HepG2 (cell line): ENCODE measurements around the gene BOD1. TPM values are rescaled to one million over a fixed set of nuclear protein-coding genes. Genes with fewer than 3 reads are reported as not detected.
A peak's percentile ranks its signal among the peaks of the same experiment; 100 is the strongest.

Source experiments
- ATAC-seq: fragments of 200-7000 bp; cut with Tn5 transposase; 3 replicates; pipeline ENCODE4 v1.9.1; 2020; ENCODE audit warnings: mild to moderate bottlenecking, moderate library complexity
- BruUV-seq: library from RNA; stranded (reverse); fragments of 400-500 nt; replicated peaks from 2 replicates; lab custom pipeline; 2021; lab: Mats Ljungman, UMichigan
- CTCF ChIA-PET: fragments of 300-600 bp; formaldehyde crosslinking; extraction: SDS; loops from one replicate; lab custom pipeline; 2021; ENCODE audit warnings: low total read pairs, inconsistent platforms, low intra/inter-chr PET ratio; lab: Yijun Ruan, JAX
- POLR2A ChIA-PET: fragments of 350-600 bp; sonication (Branson Sonifier 250); formaldehyde crosslinking; loops from one replicate; lab custom pipeline; 2020; ENCODE audit warnings: antibody characterized with exemption, inconsistent platforms; lab: Yijun Ruan, JAX
- DNase-seq: peaks from one replicate; pipeline ENCODE4 v3.0.0-alpha.2; 2015; ENCODE audit warnings: low spot score
- FAIRE-seq: peaks from 3 replicates; lab custom pipeline; 2011; peaks lifted over from hg19 to GRCh38; lab: Jason Lieb, UNC
- H2AFZ ChIP-seq: one replicate; pipeline ENCODE4 v1.6.1; 2011; ENCODE audit warnings: low read length, inconsistent platforms
- H3K27ac ChIP-seq: fragments of 300-600 bp; 3 replicates; pipeline ENCODE4 v1.8.0; 2011; ENCODE audit warnings: mixed run types, mild to moderate bottlenecking, mixed read lengths, low read length, inconsistent platforms; ENCODE audit not compliant: insufficient read depth; ENCODE audit errors: extremely low read length
- H3K27me3 ChIP-seq, 2 experiments: fragments of 200-600 bp in 1 of 2; 2 replicates in 1 of 2; 3 replicates in 1 of 2; pipeline versions ENCODE4 v1.6.0 to v1.8.0; 2011; ENCODE audit warnings: low read length in 2 of 2, mild to moderate bottlenecking in 2 of 2, moderate library complexity in 2 of 2, inconsistent platforms in 1 of 2; ENCODE audit not compliant: insufficient read depth in 2 of 2, control insufficient read depth in 1 of 2
- H3K36me3 ChIP-seq, 2 experiments: fragments of 200-600 bp in 1 of 2; replicated peaks in 1 of 2; 2 replicates in 1 of 2; 3 replicates in 1 of 2; pipeline versions ENCODE4 v1.5.1 to v1.8.0; 2011; ENCODE audit warnings: low read length in 2 of 2, inconsistent platforms in 1 of 2; ENCODE audit not compliant: insufficient read depth in 2 of 2, control insufficient read depth in 1 of 2
- H3K4me1 ChIP-seq: 2 replicates; pipeline ENCODE4 v1.5.1; 2012; ENCODE audit warnings: low read length, inconsistent platforms; ENCODE audit not compliant: insufficient read depth
- H3K4me2 ChIP-seq: 2 replicates; pipeline ENCODE4 v1.6.0; 2011; ENCODE audit warnings: low read depth, low read length, inconsistent platforms
- H3K4me3 ChIP-seq, 3 experiments: fragments of 200-600 bp in 1 of 3; sonication (generic), shearing (Covaris generic) in 1 of 3; replicated peaks in 1 of 3; 2 replicates each; pipeline ENCODE4 v1.5.1; 2011 to 2016; ENCODE audit warnings: low read length in 3 of 3, inconsistent platforms in 2 of 3, low read depth in 2 of 3, mild to moderate bottlenecking in 2 of 3, control low read depth in 1 of 3, mixed read lengths in 1 of 3; ENCODE audit not compliant: insufficient read depth in 1 of 3
- H3K79me2 ChIP-seq: one replicate; pipeline ENCODE4 v1.6.1; 2011; ENCODE audit warnings: low read length, inconsistent platforms; ENCODE audit not compliant: insufficient read depth
- H3K9ac ChIP-seq: 2 replicates; pipeline ENCODE4 v1.6.0; 2011; ENCODE audit warnings: mild to moderate bottlenecking, low read depth, low read length, inconsistent platforms; ENCODE audit not compliant: insufficient read depth
- H3K9me3 ChIP-seq: 2 replicates; pipeline ENCODE4 v1.5.1; 2012; ENCODE audit warnings: mild to moderate bottlenecking, low read length
- H4K20me1 ChIP-seq: 2 replicates; pipeline ENCODE4 v1.6.0; 2011; ENCODE audit warnings: inconsistent platforms, mild to moderate bottlenecking, low read length, moderate library complexity; ENCODE audit not compliant: insufficient read depth
- ATRX ChIP-seq: sonication (generic); formaldehyde crosslinking; IDR thresholded peaks from 2 replicates; pipeline ENCODE4 v1.4.0; 2020; ENCODE audit warnings: missing genetic modification reagents, borderline replicate concordance
- MAFF ChIP-seq: IDR thresholded peaks from 2 replicates; pipeline ENCODE4 v1.6.1; 2011; ENCODE audit warnings: low read depth, low read length, improper control_type of control experiment
- MAFK ChIP-seq, 2 experiments: IDR thresholded peaks in 1 of 2; conservative IDR thresholded peaks in 1 of 2; 2 replicates each; pipeline ENCODE4 v1.6.1; 2011; ENCODE audit warnings: improper control_type of control experiment in 2 of 2, low read length in 2 of 2
- ZNF629 ChIP-seq: sonication (generic); formaldehyde crosslinking; conservative IDR thresholded peaks from 2 replicates; pipeline ENCODE4 v1.5.0; 2020; ENCODE audit warnings: missing genetic modification reagents
- WGBS: methylation state at CpG from one replicate; pipeline ENCODE4 v1.1.6; 2017; ENCODE audit warnings: low lambda C conversion rate; 5-methylcytosine and 5-hydroxymethylcytosine counted together
- in situ Hi-C: cut with HindIII; loops from 2 replicates; pipeline ENCODE4 v1.10.0; 2017; ENCODE audit warnings: low pct_unique_long_range_greater_than_20kb; ENCODE audit not compliant: extremely low pct_ligation_motif_present
- intact Hi-C: fragments of 100-400 bp; cut with micrococcal nuclease; formaldehyde crosslinking; loops from one replicate; pipeline ENCODE4 v1.10.0; 2022; ENCODE audit not compliant: unreplicated experiment
- polyA plus RNA-seq, 8 experiments: library from polyadenylated mRNA; depleted of rRNA in 3 of 8; stranded (reverse) in 7 of 8; unstranded in 1 of 8; fragments of >200 nt; fragmentation: Illumina TruSeq in 4 of 8; extraction: Trizol in 4 of 8; gene quantifications; 2 replicates each; pipeline versions ENCODE4 v1.2.1 to v1.2.3, GENCODE V29; 2011 to 2016; ENCODE audit warnings: low read depth in 4 of 8, missing spikeins in 1 of 8, mixed read lengths in 1 of 8; ENCODE audit not compliant: insufficient read depth in 1 of 8
- total RNA-seq, 5 experiments: library from RNA; depleted of rRNA; stranded (reverse); fragments of >200 nt; fragmentation: Illumina TruSeq; extraction: Trizol; gene quantifications; 2 replicates each; pipeline ENCODE4 v1.2.3, GENCODE V29; 2016; ENCODE audit warnings: low read depth in 1 of 5
- TF ChIP-seq, protein P1 (sequence below): sonication (generic); formaldehyde crosslinking; IDR thresholded peaks from 2 replicates; pipeline ENCODE4 v1.4.0; 2020; ENCODE audit warnings: missing genetic modification reagents
- TF ChIP-seq, protein P2 (sequence below): sonication (generic); formaldehyde crosslinking; IDR thresholded peaks from 2 replicates; pipeline ENCODE4 v1.5.1; 2020; ENCODE audit warnings: mild to moderate bottlenecking, missing genetic modification reagents, moderate library complexity

BOD1 gene
- total and polyA plus RNA-seq, 2 of the 13 experiments (the other 11 are each of a cell fraction or from before 2014, with no cell fraction given), result 81.5 to 103 TPM

DNA sequence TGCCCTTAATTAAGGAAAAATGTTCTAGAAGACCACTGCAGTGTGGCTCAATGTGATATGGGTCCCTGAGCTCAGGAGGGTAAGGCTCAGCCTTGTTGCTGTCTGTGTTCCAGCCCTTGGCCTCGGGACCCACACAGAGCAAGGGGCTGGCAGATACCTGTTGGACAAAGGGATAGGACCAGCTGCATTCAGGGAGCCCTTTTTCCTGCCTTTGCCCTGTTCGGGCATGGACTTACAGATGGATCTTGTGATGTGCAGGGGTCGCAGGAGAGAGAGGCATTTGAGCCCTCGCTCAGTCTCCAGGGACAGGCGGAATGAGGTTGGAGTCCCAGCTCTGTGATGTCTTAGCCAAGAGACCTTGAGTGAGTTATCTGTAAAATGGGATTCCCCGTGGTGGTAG lies 12.1 kb upstream of the BOD1 start:
- intact Hi-C loops, result no loop called here
- Histone ChIP-seq H3K4me3 (no peak overlapping the region), H3K4me2 (no peak overlapping the region), H3K36me3 (no peaks in the 10 kb centered on the region), H3K27me3 (peaks cover 0 to 1% of the 10 kb centered on the region in 2 experiments; a peak in 2 of 5 replicates), H3K9me3 (no peaks in the 10 kb centered on the region), H3K9ac (no peak overlapping the region), H3K27ac (no peak overlapping the region), H3K4me1 (peaks cover 84% of the 10 kb centered on the region), H4K20me1 (no peaks in the 10 kb centered on the region), H3K79me2 (no peaks in the 10 kb centered on the region), H2AFZ (no peak overlapping the region)
- in situ Hi-C loops, result no loop called here
- no peak for DNase-seq
- no peak for ATAC-seq
- ChIA-PET CTCF (no interaction called here), POLR2A (no interaction called here)
- no peak for FAIRE-seq
- 55% methylated on average over 6 of the region's 6 CpGs for WGBS
- TF ChIP-seq ATRX (CRISPR knock-in tag) (no peak), ZNF629 (CRISPR knock-in tag) (peak; percentile 28)
- BruUV-seq, result no TSS peak

DNA sequence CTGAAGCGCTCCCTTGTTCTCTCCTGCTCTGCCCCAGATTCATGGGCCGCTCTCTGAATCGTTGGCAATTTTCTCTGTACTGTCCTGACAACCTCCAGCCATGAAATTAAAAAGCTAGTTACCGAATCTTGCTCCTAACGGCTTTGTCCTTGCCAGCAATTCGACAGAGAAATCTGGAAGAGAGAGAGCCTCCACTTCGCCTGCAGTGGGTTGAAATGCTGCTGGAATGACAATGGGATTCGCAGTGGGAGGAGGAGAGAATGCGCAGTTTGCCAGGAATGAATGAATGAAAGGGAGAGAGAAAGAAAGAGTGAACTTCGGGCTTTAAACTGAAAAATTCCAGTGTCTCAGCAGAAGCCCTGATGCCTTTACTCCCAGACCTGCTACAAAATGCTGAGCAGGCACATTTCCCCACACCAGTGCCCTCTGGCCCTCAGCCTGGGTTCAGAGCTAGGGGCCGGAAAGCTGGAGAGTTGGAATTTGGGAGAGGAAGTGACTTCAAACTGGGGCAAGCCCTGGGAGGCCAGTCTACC lies 11.5 kb upstream of the BOD1 start:
- DNase-seq, result no peak
- Histone ChIP-seq H3K9me3 (no peaks in the 10 kb centered on the region), H3K27me3 (peaks cover 0 to 1% of the 10 kb centered on the region in 2 experiments; a peak in 2 of 5 replicates), H3K4me2 (no peak overlapping the region), H3K79me2 (no peaks in the 10 kb centered on the region), H3K9ac (no peak overlapping the region), H3K27ac (no peak overlapping the region), H3K4me1 (peaks cover 84% of the 10 kb centered on the region), H2AFZ (no peak overlapping the region), H4K20me1 (no peaks in the 10 kb centered on the region), H3K36me3 (no peaks in the 10 kb centered on the region), H3K4me3 (no peak overlapping the region)
- intact Hi-C loops, result no loop called here
- CTCF ChIA-PET, result no interaction called here
- POLR2A ChIA-PET, result no interaction called here
- ATAC-seq, result no peak
- 79% methylated on average over 10 of the region's 11 CpGs for WGBS
- in situ Hi-C loops, result no loop called here
- no peak for FAIRE-seq
- no TSS peak for BruUV-seq
- TF ChIP-seq, protein P1, sequence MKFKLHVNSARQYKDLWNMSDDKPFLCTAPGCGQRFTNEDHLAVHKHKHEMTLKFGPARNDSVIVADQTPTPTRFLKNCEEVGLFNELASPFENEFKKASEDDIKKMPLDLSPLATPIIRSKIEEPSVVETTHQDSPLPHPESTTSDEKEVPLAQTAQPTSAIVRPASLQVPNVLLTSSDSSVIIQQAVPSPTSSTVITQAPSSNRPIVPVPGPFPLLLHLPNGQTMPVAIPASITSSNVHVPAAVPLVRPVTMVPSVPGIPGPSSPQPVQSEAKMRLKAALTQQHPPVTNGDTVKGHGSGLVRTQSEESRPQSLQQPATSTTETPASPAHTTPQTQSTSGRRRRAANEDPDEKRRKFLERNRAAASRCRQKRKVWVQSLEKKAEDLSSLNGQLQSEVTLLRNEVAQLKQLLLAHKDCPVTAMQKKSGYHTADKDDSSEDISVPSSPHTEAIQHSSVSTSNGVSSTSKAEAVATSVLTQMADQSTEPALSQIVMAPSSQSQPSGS (CRISPR knock-in tag), result no peak
- TF ChIP-seq MAFF (peak; percentile 99), MAFK (conservative IDR thresholded peaks at IDR 0.05 in 1 of 2, IDR thresholded peaks at IDR 0.05 in 1 of 2; ENCODE audit: low read length in 2 of 2) (peak; percentile 99 to 100)
- TF ChIP-seq, protein P2, sequence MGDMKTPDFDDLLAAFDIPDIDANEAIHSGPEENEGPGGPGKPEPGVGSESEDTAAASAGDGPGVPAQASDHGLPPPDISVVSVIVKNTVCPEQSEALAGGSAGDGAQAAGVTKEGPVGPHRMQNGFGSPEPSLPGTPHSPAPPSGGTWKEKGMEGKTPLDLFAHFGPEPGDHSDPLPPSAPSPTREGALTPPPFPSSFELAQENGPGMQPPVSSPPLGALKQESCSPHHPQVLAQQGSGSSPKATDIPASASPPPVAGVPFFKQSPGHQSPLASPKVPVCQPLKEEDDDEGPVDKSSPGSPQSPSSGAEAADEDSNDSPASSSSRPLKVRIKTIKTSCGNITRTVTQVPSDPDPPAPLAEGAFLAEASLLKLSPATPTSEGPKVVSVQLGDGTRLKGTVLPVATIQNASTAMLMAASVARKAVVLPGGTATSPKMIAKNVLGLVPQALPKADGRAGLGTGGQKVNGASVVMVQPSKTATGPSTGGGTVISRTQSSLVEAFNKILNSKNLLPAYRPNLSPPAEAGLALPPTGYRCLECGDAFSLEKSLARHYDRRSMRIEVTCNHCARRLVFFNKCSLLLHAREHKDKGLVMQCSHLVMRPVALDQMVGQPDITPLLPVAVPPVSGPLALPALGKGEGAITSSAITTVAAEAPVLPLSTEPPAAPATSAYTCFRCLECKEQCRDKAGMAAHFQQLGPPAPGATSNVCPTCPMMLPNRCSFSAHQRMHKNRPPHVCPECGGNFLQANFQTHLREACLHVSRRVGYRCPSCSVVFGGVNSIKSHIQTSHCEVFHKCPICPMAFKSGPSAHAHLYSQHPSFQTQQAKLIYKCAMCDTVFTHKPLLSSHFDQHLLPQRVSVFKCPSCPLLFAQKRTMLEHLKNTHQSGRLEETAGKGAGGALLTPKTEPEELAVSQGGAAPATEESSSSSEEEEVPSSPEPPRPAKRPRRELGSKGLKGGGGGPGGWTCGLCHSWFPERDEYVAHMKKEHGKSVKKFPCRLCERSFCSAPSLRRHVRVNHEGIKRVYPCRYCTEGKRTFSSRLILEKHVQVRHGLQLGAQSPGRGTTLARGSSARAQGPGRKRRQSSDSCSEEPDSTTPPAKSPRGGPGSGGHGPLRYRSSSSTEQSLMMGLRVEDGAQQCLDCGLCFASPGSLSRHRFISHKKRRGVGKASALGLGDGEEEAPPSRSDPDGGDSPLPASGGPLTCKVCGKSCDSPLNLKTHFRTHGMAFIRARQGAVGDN (CRISPR knock-in tag), result 0 out of 2 replicates have a peak, but pooled peaks have one; percentile 12
